GM12872 (cell line): Measurements from ENCODE around the gene LARGE2.

Experiments
- TF ChIP-seq, protein P1 (sequence below): IDR thresholded peaks from 3 replicates; pipeline ENCODE4 v1.5.1; 2011; ENCODE audit warnings: low read depth, mild to moderate bottlenecking, low read length, moderate library complexity; ENCODE audit not compliant: insufficient read depth

The LARGE2 gene

DNA sequence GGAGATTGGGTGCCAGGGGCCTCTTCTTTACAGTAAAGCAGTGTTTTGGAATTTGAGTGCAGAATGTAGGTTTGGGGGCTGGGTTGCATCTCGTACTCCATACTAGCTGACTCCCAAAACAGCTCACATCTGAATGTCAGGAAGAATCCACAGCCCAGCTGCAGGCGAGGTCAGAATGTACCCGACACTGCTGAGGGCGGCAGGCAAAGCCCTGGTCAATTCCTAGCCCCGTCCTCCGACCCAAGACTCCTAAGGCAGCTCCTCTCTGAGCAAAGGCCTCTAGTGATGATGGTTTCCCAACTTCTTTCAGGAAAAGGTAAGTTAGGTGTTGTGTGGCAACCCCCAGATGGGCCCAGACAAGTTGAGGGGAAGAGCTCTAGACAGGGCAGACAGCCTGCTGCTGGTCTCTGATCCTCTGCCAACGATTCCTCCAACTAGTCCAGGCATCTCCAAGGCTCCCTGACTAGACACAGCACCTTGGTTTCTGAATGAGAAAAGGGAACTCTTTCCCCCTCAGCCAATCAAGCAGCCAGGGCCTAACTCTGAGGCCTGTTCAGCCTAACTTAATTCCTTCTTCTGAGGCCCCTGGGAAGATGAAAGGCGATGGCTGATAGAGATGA is 8.6 kb downstream of the LARGE2 start:
- TF ChIP-seq, protein P1, sequence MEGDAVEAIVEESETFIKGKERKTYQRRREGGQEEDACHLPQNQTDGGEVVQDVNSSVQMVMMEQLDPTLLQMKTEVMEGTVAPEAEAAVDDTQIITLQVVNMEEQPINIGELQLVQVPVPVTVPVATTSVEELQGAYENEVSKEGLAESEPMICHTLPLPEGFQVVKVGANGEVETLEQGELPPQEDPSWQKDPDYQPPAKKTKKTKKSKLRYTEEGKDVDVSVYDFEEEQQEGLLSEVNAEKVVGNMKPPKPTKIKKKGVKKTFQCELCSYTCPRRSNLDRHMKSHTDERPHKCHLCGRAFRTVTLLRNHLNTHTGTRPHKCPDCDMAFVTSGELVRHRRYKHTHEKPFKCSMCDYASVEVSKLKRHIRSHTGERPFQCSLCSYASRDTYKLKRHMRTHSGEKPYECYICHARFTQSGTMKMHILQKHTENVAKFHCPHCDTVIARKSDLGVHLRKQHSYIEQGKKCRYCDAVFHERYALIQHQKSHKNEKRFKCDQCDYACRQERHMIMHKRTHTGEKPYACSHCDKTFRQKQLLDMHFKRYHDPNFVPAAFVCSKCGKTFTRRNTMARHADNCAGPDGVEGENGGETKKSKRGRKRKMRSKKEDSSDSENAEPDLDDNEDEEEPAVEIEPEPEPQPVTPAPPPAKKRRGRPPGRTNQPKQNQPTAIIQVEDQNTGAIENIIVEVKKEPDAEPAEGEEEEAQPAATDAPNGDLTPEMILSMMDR, result no peak

DNA sequence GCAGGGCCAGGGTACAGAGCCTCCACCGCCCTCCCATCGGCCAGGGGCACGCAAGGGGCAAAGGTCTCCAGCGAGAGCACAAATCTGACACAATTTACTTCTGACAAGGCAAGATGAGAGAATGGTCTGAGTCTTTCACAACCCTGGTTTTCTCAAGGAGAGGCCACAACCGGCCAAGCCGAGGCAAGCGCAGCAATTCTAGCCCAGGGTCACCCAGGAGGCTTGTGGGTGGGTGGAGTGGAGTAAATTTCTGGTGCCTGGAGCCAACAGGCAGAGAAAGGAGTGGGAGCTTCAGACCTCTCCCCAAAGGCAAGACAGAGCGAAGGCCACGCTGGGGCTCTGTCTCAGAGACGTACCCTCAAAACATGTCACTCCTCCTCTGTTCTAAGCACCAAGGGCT is 9.3 kb downstream of the LARGE2 start:
- TF ChIP-seq, protein P1, result no peak

DNA sequence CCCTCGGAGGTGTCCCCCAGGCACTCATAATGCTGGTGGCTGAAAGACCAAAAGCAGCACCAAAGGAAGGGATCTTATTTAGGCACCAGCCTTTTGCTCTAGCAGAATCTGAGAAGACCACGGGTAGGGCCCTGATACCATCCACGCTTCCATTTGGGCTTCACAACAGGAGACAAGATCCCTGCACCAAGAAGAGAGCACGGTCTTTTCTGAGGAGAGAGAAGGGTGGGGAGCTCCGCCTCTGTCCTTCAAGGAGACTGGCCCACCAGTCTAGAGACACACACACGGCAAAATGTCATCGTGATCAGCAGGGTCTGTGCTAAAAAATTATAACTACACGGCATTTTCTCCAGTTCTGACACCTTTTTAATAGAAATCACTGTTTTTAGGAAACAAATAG is 9.8 kb downstream of the LARGE2 start:
- TF ChIP-seq, protein P1, result no peak

DNA sequence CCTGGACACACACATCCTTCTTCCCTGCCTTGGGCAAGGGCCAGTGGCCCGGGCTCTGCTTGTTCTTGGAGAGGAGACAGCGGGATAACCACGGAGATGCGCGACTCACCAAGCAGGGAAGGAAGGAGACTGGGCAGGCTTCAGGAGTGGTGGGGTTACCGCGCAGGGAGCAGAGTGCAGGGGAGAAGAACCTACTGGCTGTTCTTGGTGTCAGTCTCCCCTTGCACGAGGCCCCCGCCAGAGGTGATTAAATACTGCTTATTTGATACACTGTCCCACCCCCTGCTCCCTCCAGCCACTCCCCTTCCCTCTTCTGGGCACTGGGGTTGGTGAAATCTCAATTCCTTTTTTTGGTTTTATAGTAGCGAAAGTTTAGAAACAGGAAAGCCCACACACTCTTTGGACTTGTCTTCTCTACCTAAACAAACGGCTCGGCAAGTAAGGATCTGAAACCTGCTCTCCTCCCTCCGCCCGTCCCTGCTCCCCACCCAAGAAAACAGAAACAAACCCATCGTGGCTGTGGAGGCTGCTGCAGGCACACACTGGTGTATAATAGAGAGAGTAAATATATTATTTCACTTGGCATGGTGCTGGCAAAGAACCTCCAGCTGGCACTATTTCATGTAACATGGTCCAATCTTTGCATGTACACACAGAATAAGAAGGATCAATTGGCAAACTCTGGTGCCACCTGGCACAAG is 10.8 kb downstream of the LARGE2 start:
- TF ChIP-seq, protein P1, result no peak

DNA sequence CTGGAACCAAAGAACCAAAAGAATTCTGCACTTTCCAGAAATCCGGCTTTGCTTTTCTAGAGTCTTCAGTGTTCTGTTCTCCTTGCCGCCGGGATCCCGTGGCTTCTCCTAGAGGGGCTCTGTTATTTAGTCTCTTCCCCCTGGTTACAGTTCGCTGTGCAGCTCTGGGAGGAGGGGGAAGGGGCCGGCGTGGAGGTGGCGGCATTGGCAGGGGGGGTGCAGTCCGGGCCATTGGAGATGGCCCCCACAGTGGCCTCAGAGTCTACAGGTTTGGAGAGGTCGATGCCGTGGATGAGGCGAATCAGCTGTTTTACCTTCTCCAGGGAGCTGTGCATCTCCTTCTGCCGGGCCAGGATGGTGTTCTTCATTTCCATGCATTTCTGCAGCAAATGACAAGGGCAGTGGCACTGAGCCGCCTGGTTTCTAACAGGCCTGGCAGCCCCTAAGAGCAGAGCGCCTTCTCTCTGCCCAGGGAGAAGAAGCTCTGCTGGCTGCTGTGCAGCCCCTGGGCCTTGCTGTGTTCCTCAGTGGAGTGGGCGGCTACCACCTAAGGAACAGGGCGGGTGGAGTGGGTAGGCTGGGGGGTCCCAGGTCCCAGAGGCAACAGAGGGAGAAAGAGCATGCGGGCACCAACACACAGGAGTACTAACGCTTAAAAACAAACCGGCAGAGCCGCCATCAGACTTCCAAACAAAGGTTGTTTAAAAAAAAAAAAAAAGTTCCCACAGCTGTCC is 11.6 kb downstream of the LARGE2 start:
- TF ChIP-seq, protein P1, result no peak

DNA sequence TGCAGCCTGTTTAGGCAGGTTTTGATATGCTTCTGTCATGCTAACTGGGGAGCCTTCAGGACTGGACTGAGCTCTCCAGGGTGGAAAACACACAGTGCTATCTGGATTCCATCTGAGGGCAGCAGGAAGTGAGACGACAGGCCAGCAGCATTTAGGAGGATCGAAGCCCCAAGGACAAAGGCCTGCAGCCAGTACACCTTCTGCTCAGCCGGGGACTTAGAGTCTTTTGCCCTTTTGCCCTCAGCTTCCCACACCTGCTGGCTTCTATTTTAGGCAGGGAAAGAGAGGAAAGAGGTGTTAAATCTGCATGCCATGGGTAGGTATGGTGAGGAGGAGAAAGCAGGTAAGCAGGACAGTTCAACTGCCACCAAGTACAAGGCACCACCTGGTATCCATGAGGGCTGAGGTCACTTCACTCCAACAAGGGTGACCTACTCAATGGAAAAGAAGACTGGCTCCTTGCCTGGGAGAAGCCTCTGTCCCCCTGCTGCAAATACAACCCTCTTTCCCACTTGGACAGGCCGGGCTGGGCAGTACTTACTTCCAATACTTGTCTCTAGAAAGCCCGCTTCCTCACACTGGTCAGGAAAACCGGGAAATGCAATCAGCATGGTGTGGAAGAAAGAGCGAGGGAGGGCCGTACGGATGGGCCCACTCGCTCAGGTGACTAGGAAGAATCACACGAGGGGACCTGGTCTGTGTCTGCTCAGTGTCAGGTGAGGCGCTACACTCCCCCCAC is 12.3 kb downstream of the LARGE2 start:
- TF ChIP-seq, protein P1, result no peak
